ENCODE data around the gene RNF112. TPM values are rescaled to one million over a fixed set of nuclear protein-coding genes. Genes with fewer than 3 reads are reported as not detected.

RNF112 gene
- total and polyA plus RNA-seq, 3 donors from 2014 or later, result 2.1 to 8.1 (median 4.6) TPM

DNA sequence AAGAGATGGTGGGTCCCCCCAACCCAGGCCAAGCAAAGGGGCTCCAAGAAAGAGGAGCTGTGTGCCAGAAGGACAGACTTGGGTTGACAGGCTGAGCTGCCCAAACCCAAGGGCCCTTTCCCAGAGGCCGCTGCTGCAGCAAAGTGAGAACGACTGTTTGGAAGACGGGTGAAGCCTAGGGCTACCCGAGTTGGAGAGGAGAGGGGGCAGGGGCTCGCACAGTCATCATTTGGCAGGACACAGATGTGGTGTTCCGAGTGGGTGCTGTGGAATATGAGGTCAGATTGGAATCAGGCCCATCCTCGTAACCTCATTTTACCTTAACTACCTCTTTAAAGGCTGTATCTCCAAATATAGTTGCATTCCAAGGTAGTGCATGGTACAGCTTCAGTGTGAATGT, 18.7 kb upstream of the RNF112 start:
- no peak for TF ChIP-seq POLR2A (IDR thresholded peaks at IDR 0.05)
- TF ChIP-seq, protein P1, sequence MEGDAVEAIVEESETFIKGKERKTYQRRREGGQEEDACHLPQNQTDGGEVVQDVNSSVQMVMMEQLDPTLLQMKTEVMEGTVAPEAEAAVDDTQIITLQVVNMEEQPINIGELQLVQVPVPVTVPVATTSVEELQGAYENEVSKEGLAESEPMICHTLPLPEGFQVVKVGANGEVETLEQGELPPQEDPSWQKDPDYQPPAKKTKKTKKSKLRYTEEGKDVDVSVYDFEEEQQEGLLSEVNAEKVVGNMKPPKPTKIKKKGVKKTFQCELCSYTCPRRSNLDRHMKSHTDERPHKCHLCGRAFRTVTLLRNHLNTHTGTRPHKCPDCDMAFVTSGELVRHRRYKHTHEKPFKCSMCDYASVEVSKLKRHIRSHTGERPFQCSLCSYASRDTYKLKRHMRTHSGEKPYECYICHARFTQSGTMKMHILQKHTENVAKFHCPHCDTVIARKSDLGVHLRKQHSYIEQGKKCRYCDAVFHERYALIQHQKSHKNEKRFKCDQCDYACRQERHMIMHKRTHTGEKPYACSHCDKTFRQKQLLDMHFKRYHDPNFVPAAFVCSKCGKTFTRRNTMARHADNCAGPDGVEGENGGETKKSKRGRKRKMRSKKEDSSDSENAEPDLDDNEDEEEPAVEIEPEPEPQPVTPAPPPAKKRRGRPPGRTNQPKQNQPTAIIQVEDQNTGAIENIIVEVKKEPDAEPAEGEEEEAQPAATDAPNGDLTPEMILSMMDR (IDR thresholded peaks at IDR 0.05), result no peak
- H3K27me3 ChIP-seq, result no peaks in the 10 kb centered on the region
- H3K36me3 ChIP-seq (ENCODE audit: low read depth, missing control alignments), result no peaks in the 10 kb centered on the region
- intact Hi-C loops (cut with DNase I; ENCODE audit: low total_unique reads), result no loop called here
- no peak for DNase-seq
- H3K27ac ChIP-seq, result no peak overlapping the region
- WGBS, 2 donors, result 72 to 86% methylated on average over 7 of the region's 7 CpGs
- H3K4me3 ChIP-seq, result no peak overlapping the region
- H3K9me3 ChIP-seq, result no peaks in the 10 kb centered on the region
- H3K4me1 ChIP-seq, result peaks cover 30% of the 10 kb centered on the region

DNA sequence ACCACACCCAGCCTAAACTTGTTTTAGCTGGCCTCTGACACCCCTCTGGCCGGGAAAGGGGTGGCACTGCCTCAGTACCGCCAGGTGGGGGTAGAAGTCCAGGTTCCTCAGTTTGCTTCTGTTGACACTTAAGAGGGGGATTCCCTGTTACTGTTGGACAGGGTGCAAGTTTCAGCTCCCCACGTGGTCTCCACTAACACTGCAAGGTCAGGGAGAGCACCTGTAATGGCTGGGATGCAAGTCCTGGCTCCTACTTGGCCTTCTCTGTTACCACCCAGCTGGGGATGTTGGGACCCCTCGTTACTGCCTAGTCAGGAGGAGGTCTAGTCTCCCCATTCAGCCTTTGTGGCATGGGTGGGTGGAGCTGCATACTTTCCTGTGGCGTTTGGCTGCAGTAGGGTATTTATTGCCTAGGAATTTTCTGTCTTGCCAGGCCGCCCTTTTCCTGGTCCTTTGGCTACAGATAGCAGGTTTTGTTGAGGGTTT, 13.4 kb upstream of the RNF112 start:
- Histone ChIP-seq H3K27me3 (no peaks in the 10 kb centered on the region), H3K27ac (no peak overlapping the region), H3K9me3 (no peaks in the 10 kb centered on the region), H3K4me3 (no peak overlapping the region), H3K4me1 (peaks cover 8% of the 10 kb centered on the region), H3K36me3 (ENCODE audit: low read depth, missing control alignments) (no peaks in the 10 kb centered on the region)
- 84 to 91% methylated on average over 6 of the region's 6 CpGs for WGBS, 2 donors
- intact Hi-C loops (cut with DNase I; ENCODE audit: low total_unique reads), result no loop called here
- TF ChIP-seq, protein P1 (IDR thresholded peaks at IDR 0.05), result no peak
- TF ChIP-seq POLR2A (IDR thresholded peaks at IDR 0.05), result no peak
- DNase-seq, result no peak

DNA sequence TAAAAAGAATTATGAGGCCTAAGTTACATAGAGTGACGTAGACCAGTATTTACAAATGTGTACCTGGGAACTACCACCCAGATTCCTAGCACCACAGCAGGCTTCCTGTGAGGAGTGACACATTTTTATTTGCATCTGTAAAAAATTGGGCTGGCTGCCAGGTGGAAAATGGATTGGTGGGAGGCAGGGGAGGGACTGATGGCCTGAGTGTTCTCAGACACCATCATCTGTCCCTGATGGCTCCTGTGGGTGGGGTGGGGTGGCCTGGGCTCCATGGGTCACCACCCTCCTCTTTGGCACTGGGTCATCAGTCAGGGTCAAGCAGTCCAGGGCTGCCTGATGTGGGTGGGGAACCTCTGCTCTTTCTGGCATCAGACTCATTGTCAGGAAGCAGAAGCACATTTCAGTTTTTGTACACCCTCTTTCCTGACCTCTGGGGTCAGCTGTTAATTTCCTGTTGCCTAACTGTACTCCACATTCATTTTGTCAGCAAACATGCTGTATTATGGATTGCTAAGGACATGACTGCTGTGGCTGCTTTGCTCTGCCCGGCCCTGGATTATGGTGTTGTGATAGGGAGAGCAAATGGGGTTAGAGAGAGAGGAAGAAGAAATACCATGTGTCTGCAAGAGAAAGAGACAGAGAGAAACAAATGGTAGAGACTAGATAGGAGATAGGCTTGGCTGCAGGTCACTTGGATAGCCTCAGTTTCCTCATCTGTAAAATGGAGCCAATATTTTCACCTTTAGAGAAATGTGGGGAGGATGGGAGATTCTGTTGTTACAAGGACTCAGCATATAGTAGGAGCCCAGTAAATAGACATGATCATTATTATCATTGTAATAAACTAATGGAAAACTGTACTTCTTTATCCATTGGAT, 12.5 kb upstream of the RNF112 start:
- intact Hi-C loops (cut with DNase I; ENCODE audit: low total_unique reads), result no loop called here
- Histone ChIP-seq H3K27ac (no peak overlapping the region), H3K27me3 (no peaks in the 10 kb centered on the region), H3K4me1 (peaks cover 8% of the 10 kb centered on the region), H3K9me3 (no peaks in the 10 kb centered on the region), H3K36me3 (ENCODE audit: low read depth, missing control alignments) (no peaks in the 10 kb centered on the region), H3K4me3 (no peak overlapping the region)
- TF ChIP-seq, protein P1 (IDR thresholded peaks at IDR 0.05), result no peak
- TF ChIP-seq POLR2A (IDR thresholded peaks at IDR 0.05), result no peak
- no peak for DNase-seq
- WGBS, 2 donors, result 55 to 74% methylated on average over 2 of the region's 2 CpGs

DNA sequence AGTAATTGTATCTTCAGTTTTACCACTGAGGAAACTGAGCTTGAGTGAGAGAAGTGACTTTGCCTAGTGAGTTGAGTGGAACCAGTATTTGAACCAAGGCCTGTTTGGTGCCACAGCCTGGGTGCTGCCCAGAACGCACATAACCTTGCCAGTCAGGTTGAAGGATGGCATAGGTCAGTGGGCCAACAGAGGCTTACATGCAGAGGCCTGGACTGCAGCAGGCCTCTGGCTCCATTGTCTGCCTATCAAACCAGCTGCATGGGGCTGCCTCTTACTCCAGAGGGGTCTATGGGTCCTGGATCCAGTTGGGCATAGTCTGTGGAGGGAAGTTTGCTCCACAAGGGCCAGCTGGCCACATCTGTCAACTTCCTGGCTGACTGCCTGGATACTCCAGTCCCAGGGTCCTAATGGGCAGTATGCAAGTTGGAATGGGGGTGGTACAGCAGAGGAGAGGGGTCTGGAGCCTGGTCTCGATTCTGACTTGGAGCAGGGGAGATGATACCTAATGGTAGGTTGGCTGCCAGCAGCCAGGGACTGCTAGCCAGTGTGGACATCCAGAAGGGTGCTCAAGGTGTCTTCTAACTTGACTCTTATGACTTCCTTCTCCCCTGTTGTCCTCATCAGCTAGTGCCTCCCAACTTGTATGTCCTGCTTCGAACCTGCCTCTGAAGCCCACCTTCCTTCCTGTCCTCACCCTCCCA, 11.1 kb upstream of the RNF112 start:
- 82 to 89% methylated on average over 3 of the region's 3 CpGs for WGBS, 2 donors
- TF ChIP-seq, protein P1 (IDR thresholded peaks at IDR 0.05), result no peak
- no peak for TF ChIP-seq POLR2A (IDR thresholded peaks at IDR 0.05)
- Histone ChIP-seq H3K4me3 (no peak overlapping the region), H3K36me3 (ENCODE audit: low read depth, missing control alignments) (no peaks in the 10 kb centered on the region), H3K4me1 (peaks cover 8% of the 10 kb centered on the region), H3K27ac (no peak overlapping the region), H3K9me3 (no peaks in the 10 kb centered on the region), H3K27me3 (no peaks in the 10 kb centered on the region)
- no peak for DNase-seq
- intact Hi-C loops (cut with DNase I; ENCODE audit: low total_unique reads), result no loop called here

Data from testis (tissue), 3 donors.